Umbilical cord (tissue), 2 donors: ENCODE results near the gene CD300LD. TPM values are rescaled to one million over a fixed set of nuclear protein-coding genes. Genes with fewer than 3 reads are reported as not detected.
A peak's percentile ranks its signal among the peaks of the same experiment; 100 is the strongest.

Experiments
- DNase-seq: peaks from one replicate; pipeline ENCODE4 v3.0.0-alpha.2; 2015; ENCODE audit warnings: low spot score
- total RNA-seq: library from RNA; depleted of rRNA; stranded (reverse); fragments of >200 nt; gene quantifications from one replicate; pipeline ENCODE4 v1.2.3, GENCODE V29; 2014; ENCODE audit warnings: low replicate concordance; ENCODE audit not compliant: insufficient read depth

The CD300LD gene
- total RNA-seq, 1 donor from 2014 or later: not detected

DNA sequence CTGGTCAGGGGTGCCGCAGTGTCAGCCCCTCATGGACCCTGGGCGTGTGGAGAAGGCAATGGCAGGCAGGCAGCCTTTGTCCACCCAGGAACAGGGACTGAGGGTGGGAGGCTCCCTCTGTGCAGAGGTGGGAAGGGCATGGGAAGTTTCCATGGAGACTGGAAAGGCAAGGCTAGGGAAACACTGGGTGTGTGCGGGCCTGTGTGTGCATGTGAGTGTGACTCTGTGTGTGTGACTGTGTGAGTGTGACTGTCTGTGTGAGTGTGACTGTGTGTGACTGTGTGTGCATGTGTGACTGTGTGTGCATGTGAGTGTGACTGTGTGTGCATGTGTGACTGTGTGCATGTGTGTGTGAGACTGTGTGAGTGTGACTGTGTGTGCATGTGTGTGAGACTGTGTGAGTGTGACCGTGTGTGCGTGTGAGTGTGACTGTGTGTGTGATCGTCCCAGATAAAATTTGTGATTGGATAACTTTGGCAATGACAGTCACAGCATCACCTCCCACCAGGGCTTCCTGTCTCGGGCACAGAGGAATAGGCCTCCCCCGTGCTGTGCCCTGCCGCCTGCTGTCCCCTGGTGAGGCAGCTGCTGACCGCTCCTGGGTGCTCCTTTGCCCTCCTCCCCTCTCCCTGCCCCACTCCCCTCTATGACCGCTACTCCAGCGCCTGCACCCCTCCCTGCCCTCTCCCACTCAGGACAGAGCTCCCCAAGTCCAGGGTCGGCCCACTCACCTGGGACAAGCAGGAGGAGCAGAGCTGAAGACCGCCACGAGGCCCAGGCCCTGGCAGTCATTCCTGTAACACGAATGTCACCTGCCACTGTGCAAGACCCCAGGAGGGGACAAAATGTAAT, 46.9 kb downstream of the CD300LD start:
- DNase-seq: no peak

DNA sequence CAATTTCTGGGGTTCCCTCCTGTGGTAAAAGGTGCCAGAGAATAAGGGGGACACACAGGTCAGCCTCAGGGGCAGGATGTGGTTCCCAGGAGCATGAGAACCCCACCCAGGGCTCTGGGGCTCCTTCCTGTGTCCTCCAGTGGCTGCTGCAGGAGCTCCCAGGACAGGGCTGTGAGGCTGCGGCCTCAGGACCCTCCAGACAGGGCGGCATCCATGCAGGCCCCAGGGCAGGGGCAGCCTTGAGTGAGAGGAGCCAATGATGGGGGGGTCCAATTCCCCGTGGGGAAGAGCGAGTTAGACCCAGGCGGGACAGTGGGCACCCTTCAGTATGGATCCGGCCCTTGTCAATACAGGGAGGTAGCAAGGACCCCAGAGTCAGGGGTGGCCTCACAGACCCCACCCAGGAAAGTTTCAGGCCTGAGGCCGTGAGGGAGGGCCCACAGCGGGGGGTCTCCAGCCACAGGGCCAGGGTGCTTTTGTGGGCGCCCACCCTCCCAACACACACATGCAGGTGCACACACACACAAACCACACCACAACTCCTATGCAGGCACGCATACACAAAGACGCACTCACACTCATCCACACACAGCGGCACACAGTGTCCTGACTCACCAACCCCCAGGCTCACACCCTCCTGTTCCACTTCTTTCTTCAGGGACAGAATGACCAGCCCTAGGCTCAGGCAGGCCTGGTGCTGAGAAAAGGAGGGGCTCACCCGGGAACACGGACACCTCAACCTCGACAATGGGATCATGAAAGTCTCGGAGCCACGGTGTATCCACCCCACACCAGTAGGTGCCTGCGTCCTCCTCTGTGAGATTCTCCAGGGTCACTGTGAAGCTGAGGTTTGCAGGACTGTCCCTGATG, 48.0 kb downstream of the CD300LD start:
- DNase-seq: no peak

DNA sequence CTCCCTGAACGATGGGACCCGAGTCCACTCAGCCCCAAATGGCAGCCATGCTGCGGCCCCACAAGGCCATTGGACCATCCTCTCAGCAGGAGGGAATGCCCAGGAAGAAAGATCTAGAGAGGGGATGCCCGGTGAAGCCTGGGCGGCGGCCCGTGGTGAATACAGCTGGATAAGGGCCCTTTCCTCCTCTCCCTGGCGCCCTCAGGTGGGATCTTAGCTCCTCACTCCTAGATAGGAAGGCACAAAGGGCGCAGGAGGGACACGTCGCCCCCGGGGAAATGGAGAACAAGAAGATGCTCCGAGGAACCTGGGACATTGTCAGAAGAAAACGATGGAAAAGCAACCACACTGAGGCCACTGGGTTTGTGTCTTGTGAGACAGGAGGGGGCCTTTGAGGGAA, 48.7 kb downstream of the CD300LD start:
- no peak for DNase-seq

DNA sequence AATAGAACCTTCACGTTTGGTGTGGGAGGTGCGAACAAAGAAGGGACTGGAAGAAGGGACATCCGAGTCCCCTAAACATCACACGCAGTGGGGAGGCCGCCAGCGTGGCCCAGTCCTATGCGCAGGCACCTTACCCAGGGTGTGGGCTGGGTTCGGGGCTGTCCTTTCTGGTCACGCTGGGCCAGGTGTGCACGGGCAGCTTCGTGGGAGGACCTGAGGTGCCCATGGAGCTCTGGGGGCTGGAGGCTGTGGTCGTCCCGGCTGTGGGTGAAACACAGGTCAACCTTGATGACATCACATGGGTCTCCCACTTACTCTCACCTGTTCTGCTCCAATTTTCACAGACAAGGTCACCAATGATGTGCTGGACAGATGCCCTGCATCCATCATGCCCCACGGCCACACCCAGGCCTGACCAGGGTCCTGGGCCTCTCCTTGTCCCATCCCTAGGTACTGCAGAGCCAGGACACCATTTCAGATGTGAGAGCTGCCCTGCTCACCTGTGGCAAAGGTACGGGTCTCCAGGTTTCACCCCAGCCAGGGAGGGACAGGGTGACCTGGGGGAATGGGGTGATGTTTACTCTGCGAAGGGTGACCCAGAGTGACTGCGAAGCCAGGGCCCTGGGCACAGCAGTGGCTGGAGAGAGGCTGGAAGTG, 49.2 kb downstream of the CD300LD start:
- DNase-seq: no peak

DNA sequence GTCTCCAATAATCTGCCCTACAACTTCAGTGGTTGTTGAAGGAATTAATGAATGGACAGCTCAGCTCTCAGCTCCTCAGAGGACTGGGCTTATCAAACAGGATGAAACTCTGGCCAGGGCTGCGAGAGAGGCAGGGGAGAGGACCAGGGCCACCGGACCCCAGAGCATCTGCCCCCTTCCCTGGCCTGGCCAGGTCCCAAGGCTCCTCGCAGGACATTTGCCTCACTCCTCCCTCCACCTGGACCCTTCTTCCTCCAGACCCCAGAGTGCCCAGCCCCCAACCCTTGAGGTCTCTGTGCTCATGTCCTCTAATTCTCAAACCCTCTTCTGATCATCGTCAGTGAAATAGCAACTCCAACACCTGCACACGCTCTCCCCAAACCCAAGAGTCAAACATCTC, 49.9 kb downstream of the CD300LD start:
- no peak for DNase-seq

DNA sequence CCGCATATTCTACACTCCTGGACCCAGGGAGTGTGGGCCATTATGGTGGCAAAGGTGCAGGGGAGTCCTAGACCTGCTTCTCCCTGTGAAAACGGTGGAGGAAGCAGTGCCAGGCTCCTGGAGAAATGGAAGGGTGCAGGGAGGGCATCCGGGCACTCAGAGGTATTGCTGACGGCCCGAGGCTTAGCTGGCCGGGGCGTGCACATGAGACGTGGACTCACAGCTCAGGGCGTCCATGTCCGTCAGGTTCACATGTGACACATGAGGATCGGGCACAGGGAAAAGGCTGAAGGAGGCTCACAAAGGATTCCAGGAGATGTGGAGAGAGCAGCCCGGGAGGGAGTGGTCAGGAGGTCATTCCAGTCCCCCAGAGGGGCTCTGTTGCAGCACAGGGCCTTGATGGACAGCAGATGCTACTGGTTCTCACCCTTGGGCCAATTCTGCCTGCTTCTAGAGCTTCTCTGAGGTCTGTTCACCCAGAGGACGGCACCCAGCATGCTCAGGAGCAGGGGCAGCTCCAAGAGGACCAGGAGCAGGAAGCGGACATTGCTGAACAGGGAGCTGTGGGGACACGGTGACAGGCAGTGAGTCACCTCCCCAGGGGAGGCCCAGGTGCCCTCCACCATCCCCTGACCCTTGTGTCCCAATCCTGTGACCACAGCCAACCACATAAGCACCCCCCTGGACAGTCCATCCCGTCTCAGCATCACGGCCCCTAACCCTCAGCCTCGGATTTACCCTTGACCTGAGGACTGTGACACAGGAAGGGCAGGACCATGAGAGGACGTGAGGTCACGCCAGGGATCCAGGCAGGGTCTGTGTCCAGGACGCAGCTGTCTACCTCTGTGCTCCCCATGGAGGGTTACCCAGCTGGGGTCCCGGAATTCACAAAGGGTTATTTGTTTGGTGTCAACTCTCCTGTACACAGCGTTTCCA, 50.6 kb downstream of the CD300LD start:
- DNase-seq: no peak

DNA sequence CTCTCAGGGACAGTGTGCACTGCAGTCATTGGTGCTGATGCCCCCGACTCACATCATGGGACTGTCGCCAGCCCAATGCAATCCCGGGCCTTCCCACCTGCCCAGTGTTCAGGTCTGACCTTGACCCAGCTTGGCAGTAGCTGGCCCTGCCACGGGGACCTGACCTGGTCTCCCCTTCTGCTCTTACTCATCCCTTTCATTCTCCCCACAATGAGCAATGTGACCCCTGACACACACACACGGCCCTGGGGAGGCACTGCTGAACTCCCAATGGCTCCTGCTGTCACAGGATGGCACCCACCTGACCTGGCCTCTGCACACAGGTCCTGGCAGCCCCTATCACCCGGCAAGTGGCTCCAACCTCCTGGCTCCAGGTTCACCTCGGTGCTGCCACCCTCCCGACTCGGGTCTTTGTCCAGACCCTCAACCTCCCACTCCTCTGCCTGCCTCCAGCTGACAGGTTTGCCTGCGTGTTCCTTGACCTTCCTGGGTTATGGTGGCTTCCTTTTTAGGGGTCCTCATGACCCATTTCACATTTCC, 52.7 kb downstream of the CD300LD start:
- DNase-seq: no peak

DNA sequence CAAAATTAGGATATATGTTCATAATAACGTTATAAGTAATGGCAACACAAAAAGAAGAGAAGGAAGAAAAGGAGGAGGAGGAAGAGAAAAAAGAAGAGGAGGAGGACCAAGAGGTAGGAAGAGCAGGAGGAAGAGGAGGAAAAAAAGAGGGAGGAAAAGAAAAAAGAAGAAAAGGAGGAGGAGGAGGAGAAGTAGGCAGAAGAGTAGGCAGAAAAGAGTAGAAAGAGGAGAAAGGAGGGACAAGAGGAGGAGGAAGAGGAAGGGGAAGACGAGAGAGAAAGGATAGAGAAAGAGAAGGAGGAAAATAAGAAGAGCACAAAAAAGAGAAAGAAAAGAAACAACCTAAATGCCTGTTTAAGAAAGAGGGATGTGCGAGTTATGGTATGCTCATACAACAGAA, 55.2 kb downstream of the CD300LD start:
- DNase-seq: no peak

DNA sequence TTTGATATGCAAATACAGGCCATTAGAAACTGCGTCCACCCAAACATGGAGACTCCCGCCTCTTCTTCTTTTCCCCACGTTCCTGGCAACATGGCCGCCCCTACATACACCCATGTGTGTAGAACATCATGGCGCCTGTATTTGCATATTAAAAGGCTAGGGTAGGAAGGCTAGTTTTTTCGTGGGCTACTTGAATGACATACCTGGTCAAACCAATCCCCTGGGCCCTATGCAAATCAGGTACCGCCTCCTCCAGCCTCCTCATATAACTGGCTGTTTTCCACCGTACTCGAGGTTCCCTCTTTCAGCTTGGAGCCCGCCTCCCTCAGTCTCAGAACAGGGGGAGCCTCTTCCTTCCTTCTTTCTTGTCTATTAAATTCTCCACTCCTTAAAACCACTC, 60.0 kb downstream of the CD300LD start:
- DNase-seq: peak; percentile 45

DNA sequence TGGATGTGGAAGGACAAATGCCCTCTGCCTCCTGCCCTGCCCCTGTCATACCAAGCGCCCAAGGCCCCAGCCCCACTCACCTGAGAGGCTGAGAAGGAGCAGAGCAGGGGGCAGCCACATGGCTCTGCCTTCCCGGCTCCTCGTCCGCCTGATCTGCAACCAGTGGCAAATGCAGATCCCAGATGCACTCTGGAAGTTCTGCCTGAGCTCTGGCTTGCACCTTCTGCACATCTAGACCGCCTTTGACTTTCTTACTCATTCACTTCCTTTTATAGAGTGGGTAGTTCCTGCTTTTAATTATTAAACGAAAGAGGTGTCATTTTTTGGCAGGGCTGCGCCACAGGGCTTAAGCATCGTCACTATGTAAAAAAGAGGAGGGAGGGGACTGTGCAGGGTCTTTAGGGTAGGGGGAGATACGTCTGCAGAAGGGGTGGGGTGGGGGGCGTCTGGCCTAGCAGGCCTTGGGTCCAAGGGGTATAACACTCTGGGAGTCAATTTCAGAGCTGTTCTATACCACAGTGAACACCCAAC, 60.8 kb downstream of the CD300LD start, which contains the start of gene CD300LB:
Gene CD300LB, minus strand, starts transcription at position 245 of the 531 bp plus-strand sequence. Its CDS starts 125 bp downstream, at position 120.
- DNase-seq: no peak

DNA sequence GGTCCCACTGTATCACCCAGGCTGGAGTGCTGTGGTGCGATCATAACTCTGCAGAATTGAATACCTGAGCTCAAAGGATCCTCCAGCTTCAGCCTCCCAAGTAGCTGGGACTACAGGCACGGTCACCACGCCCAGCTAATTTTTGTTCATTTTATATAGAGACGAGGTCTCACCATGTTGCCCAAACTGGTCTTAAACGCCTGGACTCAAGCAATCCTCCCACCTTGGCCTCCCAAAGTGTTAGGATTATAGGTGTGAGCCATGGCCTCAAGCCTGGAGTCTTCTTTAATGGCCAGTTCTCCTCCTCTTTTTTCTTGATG, 61.3 kb downstream of the CD300LD start:
- DNase-seq: no peak

Other genes starting within 250 kb of the CD300LD start
- not detected for gene BTBD17, start 230.4 kb downstream of the CD300LD start, total RNA-seq
- gene GPR142, start 224.8 kb downstream of the CD300LD start, total RNA-seq: 1.2 TPM
- 17.1 TPM for gene GPRC5C, start 160.2 kb downstream of the CD300LD start, total RNA-seq
- gene CD300A, start 125.6 kb downstream of the CD300LD start, total RNA-seq: 7.2 TPM
- 0.24 TPM for gene CD300LB, start 60.8 kb downstream of the CD300LD start, total RNA-seq
- 0.48 TPM for gene CD300C, start 46.2 kb downstream of the CD300LD start, total RNA-seq
- gene CD300H, start 24.8 kb downstream of the CD300LD start, total RNA-seq: not detected
- 0.72 TPM for gene CD300E, start 31.5 kb upstream of the CD300LD start, total RNA-seq
- gene CD300LF, start 120.6 kb upstream of the CD300LD start, total RNA-seq: 3.1 TPM
- 4.6 TPM for gene RAB37, start 145.0 kb upstream of the CD300LD start, total RNA-seq
- 12.5 TPM for gene NHERF1, start 156.3 kb upstream of the CD300LD start, total RNA-seq
- 18.1 TPM for gene NAT9, start 184.1 kb upstream of the CD300LD start, total RNA-seq